Measurements from ENCODE around the gene S100Z. TPM values are rescaled to one million over a fixed set of nuclear protein-coding genes. Genes with fewer than 3 reads are reported as not detected.

S100Z gene
- total RNA-seq, 1 experiment from 2014 or later: not detected

- intact Hi-C loops (cut with micrococcal nuclease; ENCODE audit: unreplicated experiment): no loop called here
- peak within 1 kb of the TSS; percentile 51 for H3K4me3 Mint-ChIP-seq (ENCODE audit: low read depth, unreplicated experiment)
- no peaks in the 10 kb centered on the region for H3K36me3 Mint-ChIP-seq (ENCODE audit: insufficient read depth, unreplicated experiment)
- TF ChIP-seq CTCF (IDR thresholded peaks at IDR 0.05; ENCODE audit: unreplicated experiment): no peak
- H3K9me3 Mint-ChIP-seq (ENCODE audit: low read depth, unreplicated experiment): no peaks in the 10 kb centered on the region
- peaks cover 44% of the 10 kb centered on the region for H3K27me3 Mint-ChIP-seq (ENCODE audit: unreplicated experiment)
- no TSS peak for BruUV-seq (replicated peaks)
- no peak for DNase-seq
- no peak within 1 kb of the TSS for H3K27ac Mint-ChIP-seq (ENCODE audit: unreplicated experiment)
- CTCF ChIA-PET: no interaction called here
- H3K4me1 Mint-ChIP-seq (ENCODE audit: low read depth, unreplicated experiment): no peaks in the 10 kb centered on the region
Observed at GRCh38 chr5:76952795-76953536, 103.2 kb downstream of the S100Z start, which contains the start of gene CRHBP. CRHBP (plus strand) TSS chr5:76953045; CDS start chr5:76953135, 90 bp downstream.

- intact Hi-C loops (cut with micrococcal nuclease; ENCODE audit: unreplicated experiment): no loop called here
- H3K9me3 Mint-ChIP-seq (ENCODE audit: low read depth, unreplicated experiment): no peaks in the 10 kb centered on the region
- peaks cover 44% of the 10 kb centered on the region for H3K27me3 Mint-ChIP-seq (ENCODE audit: unreplicated experiment)
- no peak overlapping the region for H3K27ac Mint-ChIP-seq (ENCODE audit: unreplicated experiment)
- TF ChIP-seq CTCF (IDR thresholded peaks at IDR 0.05; ENCODE audit: unreplicated experiment): no peak
- no peaks in the 10 kb centered on the region for H3K36me3 Mint-ChIP-seq (ENCODE audit: insufficient read depth, unreplicated experiment)
- H3K4me3 Mint-ChIP-seq (ENCODE audit: low read depth, unreplicated experiment): peak overlapping the region; percentile 51
- H3K4me1 Mint-ChIP-seq (ENCODE audit: low read depth, unreplicated experiment): peaks cover 4% of the 10 kb centered on the region
- DNase-seq: peak; percentile 2
- CTCF ChIA-PET: no interaction called here
- no TSS peak for BruUV-seq (replicated peaks)
Observed at GRCh38 chr5:76953551-76954382, 104.0 kb downstream of the S100Z start.

- no peak for DNase-seq
- peak overlapping the region; percentile 51 for H3K4me3 Mint-ChIP-seq (ENCODE audit: low read depth, unreplicated experiment)
- no peaks in the 10 kb centered on the region for H3K9me3 Mint-ChIP-seq (ENCODE audit: low read depth, unreplicated experiment)
- H3K4me1 Mint-ChIP-seq (ENCODE audit: low read depth, unreplicated experiment): peaks cover 10% of the 10 kb centered on the region
- no peaks in the 10 kb centered on the region for H3K36me3 Mint-ChIP-seq (ENCODE audit: insufficient read depth, unreplicated experiment)
- no peak overlapping the region for H3K27ac Mint-ChIP-seq (ENCODE audit: unreplicated experiment)
- BruUV-seq (replicated peaks): no TSS peak
- TF ChIP-seq CTCF (IDR thresholded peaks at IDR 0.05; ENCODE audit: unreplicated experiment): no peak
- CTCF ChIA-PET: no interaction called here
- H3K27me3 Mint-ChIP-seq (ENCODE audit: unreplicated experiment): peaks cover 44% of the 10 kb centered on the region
- intact Hi-C loops (cut with micrococcal nuclease; ENCODE audit: unreplicated experiment): no loop called here
Observed at GRCh38 chr5:76954383-76954763, 104.6 kb downstream of the S100Z start.

GRCh38 chr5:76956033-76956432 is 106.2 kb downstream of the S100Z start:
- H3K4me3 Mint-ChIP-seq (ENCODE audit: low read depth, unreplicated experiment): no peak overlapping the region
- CTCF ChIA-PET: no interaction called here
- DNase-seq: no peak
- TF ChIP-seq CTCF (IDR thresholded peaks at IDR 0.05; ENCODE audit: unreplicated experiment): no peak
- H3K27ac Mint-ChIP-seq (ENCODE audit: unreplicated experiment): no peak overlapping the region
- H3K9me3 Mint-ChIP-seq (ENCODE audit: low read depth, unreplicated experiment): no peaks in the 10 kb centered on the region
- peaks cover 16% of the 10 kb centered on the region for H3K4me1 Mint-ChIP-seq (ENCODE audit: low read depth, unreplicated experiment)
- peaks cover 44% of the 10 kb centered on the region for H3K27me3 Mint-ChIP-seq (ENCODE audit: unreplicated experiment)
- intact Hi-C loops (cut with micrococcal nuclease; ENCODE audit: unreplicated experiment): no loop called here
- no peaks in the 10 kb centered on the region for H3K36me3 Mint-ChIP-seq (ENCODE audit: insufficient read depth, unreplicated experiment)
- no TSS peak for BruUV-seq (replicated peaks)

Data from Calu3 (cell line).